Heart right ventricle (tissue), 16 donors: Measurements from ENCODE around the gene UBR2. TPM values are rescaled to one million over a fixed set of nuclear protein-coding genes. Genes with fewer than 3 reads are reported as not detected.

ENCODE experiments used
- ATAC-seq, 8 donors: fragments of 200-7000 bp; cut with Tn5 transposase; one replicate each; pipeline ENCODE4 v1.9.1; 2020; ENCODE audit warnings: mild to moderate bottlenecking in 8 of 8, moderate library complexity in 8 of 8, moderate number of reproducible peaks in 1 of 8
- DNase-seq, 2 donors: peaks; one replicate each; pipeline ENCODE4 v3.0.0-alpha.2; 2020
- H3K27ac ChIP-seq, 10 donors: fragments of 200-600 bp; sonication (generic) in 2 of 10; one replicate each; pipeline versions ENCODE4 v1.5.0 to v1.8.0; 2020 to 2022; ENCODE audit warnings: mild to moderate bottlenecking in 3 of 10
- H3K27me3 ChIP-seq, 7 donors: fragments of 200-600 bp; one replicate each; pipeline ENCODE4 v1.8.0; 2021 to 2022; ENCODE audit warnings: mild to moderate bottlenecking in 2 of 7
- H3K36me3 ChIP-seq, 9 donors: fragments of 200-600 bp; sonication (generic) in 1 of 9; one replicate each; pipeline versions ENCODE4 v1.5.0 to v1.8.0; 2020 to 2022; ENCODE audit warnings: mild to moderate bottlenecking in 2 of 9
- H3K4me1 ChIP-seq, 9 donors: fragments of 200-600 bp; sonication (generic) in 1 of 9; one replicate each; pipeline versions ENCODE4 v1.5.0 to v1.8.0; 2020 to 2022; ENCODE audit warnings: mild to moderate bottlenecking in 4 of 9
- H3K4me3 ChIP-seq, 10 donors: fragments of 200-600 bp; sonication (generic) in 2 of 10; one replicate each; pipeline versions ENCODE4 v1.5.0 to v1.8.0; 2020 to 2022; ENCODE audit warnings: mild to moderate bottlenecking in 7 of 10, moderate library complexity in 2 of 10
- H3K9me3 ChIP-seq, 11 donors: fragments of 200-600 bp in 10 of 11; sonication (generic) in 2 of 11; one replicate each; pipeline versions ENCODE4 v1.5.0 to v1.8.0; 2013 to 2022; ENCODE audit warnings: mild to moderate bottlenecking in 2 of 11, control low read depth in 1 of 11, moderate library complexity in 1 of 11
- WGBS, 2 donors: extraction: QIAGEN DNeasy Blood & Tissue Kit; methylation state at CpG; one replicate each; pipeline ENCODE4 v1.1.7; 2013; ENCODE audit warnings: inconsistent platforms in 1 of 2; 5-methylcytosine and 5-hydroxymethylcytosine counted together
- intact Hi-C, 10 donors: fragments of 100-400 bp; cut with DNase I; formaldehyde crosslinking; loops; one replicate each; pipeline versions ENCODE4 v1.11.1 to v1.14.2; 2022
- polyA plus RNA-seq, 2 donors: library from polyadenylated mRNA; stranded (reverse); fragments of 200-250 nt; gene quantifications; one replicate each; pipeline ENCODE4 v1.2.3, GENCODE V29; 2013
- total RNA-seq, 10 donors: library from RNA; stranded (reverse); fragmentation: NEBNext Ultra II Directional in 3 of 10; extraction: Animal tissue kit (Norgen Biotek cat#: 25700) in 3 of 10; gene quantifications; one replicate each; pipeline versions ENCODE4 v1.2.1 to v1.2.4, GENCODE V29; 2021 to 2023
- TF ChIP-seq, protein P1 (sequence below), 9 donors: fragments of 200-600 bp; sonication (generic) in 2 of 9; IDR thresholded peaks; one replicate each; pipeline versions ENCODE4 v1.5.0 to v1.8.0; 2021 to 2022; ENCODE audit warnings: antibody characterized with exemption in 9 of 9, mild to moderate bottlenecking in 5 of 9, moderate library complexity in 1 of 9
- donor health status: Arrhythmogenic right ventricular cardiomyopathy.
- donor health status: ischemic (EF 13 %, LVEDD 7.1; RV severe dilation, severe dysfunction).
- donor health status: healthy with polysubstance abuse.
- donor health status: DM: no; HTN: yes; CAD: no.
- donor health status: DM: no; HTN: no; CAD: no.
- donor health status: ischemic (EF 25% LVEDD 6.9; RV normal size, moderate dysfunction).
- donor health status: ischemic (EF 25% LVEDD 5.7; RV mildly dilated, moderate dysfunction).
- donor health status: healthy.
- donor health status: DM: yes; HTN: yes; CAD: no.
- donor health status: Ischemic cardiomyopathy.
- donor health status: ischemic (EF 35%, LVEDD 5.7; RV mildly dilated, moderate dysfunction).
- donor health status: nonischemic (EF 11% LVEDD 7.7; RV severe dilation, severe dysfunction).
- donor health status: DM: yes; HTN: yes; CAD: no.
- donor health status: PGD.
- donor health status: ischemic (EF 29% LVEDD 5.4; RV normal size, mild dysfunction).
- donor health status: nonischemic (EF 23%, LVEDD 6.1; RV moderate dilation, normal function).

The UBR2 gene
- total and polyA plus RNA-seq, 12 donors: 6.7 to 36.5 (median 34.4) TPM

DNA sequence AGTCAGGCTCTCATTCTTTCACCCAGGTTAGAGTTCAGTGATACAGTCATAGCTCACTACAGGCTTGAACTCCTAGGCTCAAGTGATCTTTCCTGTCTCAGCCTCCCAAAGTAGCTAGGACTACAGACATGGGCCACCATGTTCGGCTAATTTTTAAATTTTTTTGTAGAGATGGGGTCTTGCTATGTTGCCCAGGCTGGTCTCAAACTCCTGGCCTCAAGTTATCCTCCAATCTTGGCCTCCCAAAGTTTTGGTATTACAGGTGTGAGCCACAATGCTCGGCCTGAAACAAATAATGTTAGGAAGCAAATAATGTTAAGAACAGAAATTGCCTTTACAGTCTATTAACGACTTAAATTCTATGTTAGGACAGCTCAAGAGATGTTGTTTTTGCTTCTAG lies 1.8 kb upstream of the UBR2 start:
- H3K9me3 ChIP-seq: no peaks in the 10 kb centered on the region
- WGBS, 2 donors: 55 to 66% methylated on average over 3 of the region's 3 CpGs
- intact Hi-C loops: loop anchor here in 1 of 10 donors (10.0 kb wide), 1 partner anchor 477 kb away; no protein-coding TSS in a partner anchor
- peaks cover 0 to 8% (median 0%) of the 10 kb centered on the region in 9 donors for H3K36me3 ChIP-seq
- TF ChIP-seq, protein P1, sequence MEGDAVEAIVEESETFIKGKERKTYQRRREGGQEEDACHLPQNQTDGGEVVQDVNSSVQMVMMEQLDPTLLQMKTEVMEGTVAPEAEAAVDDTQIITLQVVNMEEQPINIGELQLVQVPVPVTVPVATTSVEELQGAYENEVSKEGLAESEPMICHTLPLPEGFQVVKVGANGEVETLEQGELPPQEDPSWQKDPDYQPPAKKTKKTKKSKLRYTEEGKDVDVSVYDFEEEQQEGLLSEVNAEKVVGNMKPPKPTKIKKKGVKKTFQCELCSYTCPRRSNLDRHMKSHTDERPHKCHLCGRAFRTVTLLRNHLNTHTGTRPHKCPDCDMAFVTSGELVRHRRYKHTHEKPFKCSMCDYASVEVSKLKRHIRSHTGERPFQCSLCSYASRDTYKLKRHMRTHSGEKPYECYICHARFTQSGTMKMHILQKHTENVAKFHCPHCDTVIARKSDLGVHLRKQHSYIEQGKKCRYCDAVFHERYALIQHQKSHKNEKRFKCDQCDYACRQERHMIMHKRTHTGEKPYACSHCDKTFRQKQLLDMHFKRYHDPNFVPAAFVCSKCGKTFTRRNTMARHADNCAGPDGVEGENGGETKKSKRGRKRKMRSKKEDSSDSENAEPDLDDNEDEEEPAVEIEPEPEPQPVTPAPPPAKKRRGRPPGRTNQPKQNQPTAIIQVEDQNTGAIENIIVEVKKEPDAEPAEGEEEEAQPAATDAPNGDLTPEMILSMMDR (IDR thresholded peaks at IDR 0.05): no peak
- H3K4me3 ChIP-seq: no peak overlapping the region
- DNase-seq: no peak
- H3K27me3 ChIP-seq: no peaks in the 10 kb centered on the region
- no peak for ATAC-seq
- no peak overlapping the region for H3K27ac ChIP-seq
- peaks cover 0 to 25% (median 18%) of the 10 kb centered on the region in 9 donors for H3K4me1 ChIP-seq

DNA sequence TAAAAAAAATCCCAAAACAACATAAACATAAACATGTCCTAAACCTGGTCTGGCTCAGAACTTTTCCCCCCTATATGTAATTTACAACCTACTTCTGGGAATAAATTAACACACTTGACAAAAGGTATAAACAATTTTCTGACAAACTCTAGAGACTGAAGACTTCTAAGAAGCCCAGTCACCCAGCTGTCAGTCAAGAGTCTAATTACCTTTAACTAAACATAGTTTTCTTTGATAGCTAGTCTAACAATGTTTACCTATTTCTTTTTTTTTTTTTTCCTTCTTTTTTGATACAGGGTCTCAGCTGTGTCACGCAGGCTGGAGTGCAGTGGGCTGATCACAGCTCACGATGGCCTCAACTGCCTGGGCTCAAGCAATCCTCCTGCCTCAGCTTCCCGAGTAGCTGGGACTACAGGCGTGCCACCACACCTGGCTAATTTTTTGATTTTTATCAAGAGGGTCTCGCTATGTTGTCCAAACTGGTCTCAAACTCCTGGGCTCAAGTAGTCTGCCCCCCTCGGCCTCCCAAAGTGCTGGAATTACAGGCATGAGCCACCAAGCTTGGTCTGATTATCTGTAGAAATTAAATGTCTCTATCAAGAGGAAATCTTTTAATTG lies 932 bp upstream of the UBR2 start:
- TF ChIP-seq, protein P1 (IDR thresholded peaks at IDR 0.05): no peak
- Histone ChIP-seq H3K27ac (no peak overlapping the region), H3K27me3 (no peaks in the 10 kb centered on the region), H3K36me3 (peaks cover 0 to 14% (median 0%) of the 10 kb centered on the region in 9 donors), H3K9me3 (no peaks in the 10 kb centered on the region), H3K4me1 (peaks cover 0 to 29% (median 21%) of the 10 kb centered on the region in 9 donors), H3K4me3 (peak overlapping the region in 1 of 10 donors; percentile 78)
- intact Hi-C loops: loop anchor here in 1 of 10 donors (10.0 kb wide), 1 partner anchor 478 kb away; no protein-coding TSS in a partner anchor
- WGBS, 2 donors: 76 to 77% methylated on average over 6 of the region's 6 CpGs
- DNase-seq: no peak
- ATAC-seq: no peak

DNA sequence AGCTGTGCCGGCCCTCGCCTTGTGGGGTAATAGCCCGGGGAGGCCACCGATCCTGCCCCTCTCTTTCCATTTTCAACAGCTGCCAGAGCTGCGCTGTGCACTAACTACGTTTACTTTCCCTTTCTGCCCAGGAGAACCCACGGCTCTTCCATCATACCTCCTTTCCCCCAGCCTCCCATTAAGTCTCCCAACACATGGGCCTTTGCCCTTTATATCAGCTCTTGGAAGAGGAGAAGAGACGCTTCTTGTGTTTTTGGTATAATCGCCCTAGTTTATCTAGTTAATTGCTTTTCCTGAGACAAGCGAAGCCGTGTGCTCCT lies 637 bp downstream of the UBR2 start:
- H3K9me3 ChIP-seq: no peaks in the 10 kb centered on the region
- H3K4me1 ChIP-seq: peaks cover 0 to 44% (median 27%) of the 10 kb centered on the region in 9 donors
- H3K27me3 ChIP-seq: no peaks in the 10 kb centered on the region
- TF ChIP-seq, protein P1 (IDR thresholded peaks at IDR 0.05): no peak
- ATAC-seq (no peak), DNase-seq (no peak)
- 0% methylated on average over 11 of the region's 11 CpGs for WGBS, 2 donors
- H3K4me3 ChIP-seq: peak overlapping the region; percentile 67 to 91 (median 84)
- peak overlapping the region; percentile 86 to 98 (median 96) for H3K27ac ChIP-seq
- intact Hi-C loops: loop anchor here in 1 of 10 donors (10.0 kb wide), 1 partner anchor 480 kb away; no protein-coding TSS in a partner anchor
- H3K36me3 ChIP-seq: peaks cover 0 to 14% (median 0%) of the 10 kb centered on the region in 9 donors

DNA sequence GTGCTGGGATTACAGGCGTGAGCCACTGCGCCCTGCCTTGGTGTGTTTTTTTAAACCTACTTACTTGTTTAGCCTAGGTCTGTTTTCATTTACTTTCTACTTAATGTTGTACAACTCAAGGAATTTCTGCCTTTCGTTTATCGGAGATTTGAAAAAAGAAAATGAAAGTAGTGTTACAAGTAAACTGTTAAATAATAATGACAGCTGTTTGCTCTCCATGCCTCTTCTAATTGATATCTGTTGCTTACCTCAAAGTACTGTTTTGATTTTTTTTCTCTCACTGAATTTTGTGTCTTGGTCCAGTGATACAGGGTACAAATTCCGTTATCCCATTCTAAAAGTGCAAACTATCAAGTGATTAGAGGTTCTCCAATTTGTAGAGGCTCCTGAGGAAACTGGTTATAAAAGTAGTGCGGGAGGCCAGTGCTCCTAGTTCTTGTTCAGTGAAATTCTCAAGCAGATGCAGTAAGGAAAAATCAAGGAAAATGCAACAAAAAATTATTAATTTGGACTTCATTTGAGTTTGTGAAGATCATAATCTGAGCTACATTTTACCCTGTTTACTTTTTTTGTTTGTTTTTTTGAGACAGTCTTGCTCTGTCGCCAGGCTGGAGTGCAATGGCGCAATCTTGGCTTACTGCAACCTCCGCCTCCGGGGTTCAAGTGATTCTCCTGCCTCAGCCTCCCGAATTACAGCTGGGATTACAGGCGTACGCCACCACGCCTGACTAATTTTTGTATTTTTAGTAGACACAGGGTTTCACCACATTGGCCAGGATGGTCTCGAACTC lies 2.2 kb downstream of the UBR2 start:
- WGBS, 2 donors: 67 to 76% methylated on average over 15 of the region's 15 CpGs
- intact Hi-C loops: loop anchor here in 1 of 10 donors (10.0 kb wide), 1 partner anchor 481 kb away; no protein-coding TSS in a partner anchor
- DNase-seq: no peak
- H3K27me3 ChIP-seq: no peaks in the 10 kb centered on the region
- no peaks in the 10 kb centered on the region for H3K9me3 ChIP-seq
- ATAC-seq: no peak
- H3K36me3 ChIP-seq: peaks cover 0 to 14% (median 0%) of the 10 kb centered on the region in 9 donors
- H3K27ac ChIP-seq: peak overlapping the region in 9 of 10 donors; percentile 94 to 98 (median 96)
- TF ChIP-seq, protein P1 (IDR thresholded peaks at IDR 0.05): no peak
- peak overlapping the region; percentile 67 to 91 (median 84) for H3K4me3 ChIP-seq
- H3K4me1 ChIP-seq: peaks cover 0 to 59% (median 33%) of the 10 kb centered on the region in 9 donors
